DND-41 (cell line): Measurements from ENCODE around the gene CLCN6.

Experiments used
- EZH2 ChIP-seq: IDR thresholded peaks from 3 replicates; pipeline ENCODE4 v1.6.1; 2012; ENCODE audit warnings: borderline replicate concordance, low read depth, mild to moderate bottlenecking, moderate library complexity, low read length, inconsistent platforms; ENCODE audit not compliant: severe bottlenecking
- TF ChIP-seq, protein P1 (sequence below): IDR thresholded peaks from 2 replicates; pipeline ENCODE4 v1.5.1; 2012; ENCODE audit warnings: borderline replicate concordance, low read length, moderate library complexity, mild to moderate bottlenecking; ENCODE audit not compliant: poor library complexity, severe bottlenecking; ENCODE audit errors: extremely low read depth

- TF ChIP-seq, protein P1, sequence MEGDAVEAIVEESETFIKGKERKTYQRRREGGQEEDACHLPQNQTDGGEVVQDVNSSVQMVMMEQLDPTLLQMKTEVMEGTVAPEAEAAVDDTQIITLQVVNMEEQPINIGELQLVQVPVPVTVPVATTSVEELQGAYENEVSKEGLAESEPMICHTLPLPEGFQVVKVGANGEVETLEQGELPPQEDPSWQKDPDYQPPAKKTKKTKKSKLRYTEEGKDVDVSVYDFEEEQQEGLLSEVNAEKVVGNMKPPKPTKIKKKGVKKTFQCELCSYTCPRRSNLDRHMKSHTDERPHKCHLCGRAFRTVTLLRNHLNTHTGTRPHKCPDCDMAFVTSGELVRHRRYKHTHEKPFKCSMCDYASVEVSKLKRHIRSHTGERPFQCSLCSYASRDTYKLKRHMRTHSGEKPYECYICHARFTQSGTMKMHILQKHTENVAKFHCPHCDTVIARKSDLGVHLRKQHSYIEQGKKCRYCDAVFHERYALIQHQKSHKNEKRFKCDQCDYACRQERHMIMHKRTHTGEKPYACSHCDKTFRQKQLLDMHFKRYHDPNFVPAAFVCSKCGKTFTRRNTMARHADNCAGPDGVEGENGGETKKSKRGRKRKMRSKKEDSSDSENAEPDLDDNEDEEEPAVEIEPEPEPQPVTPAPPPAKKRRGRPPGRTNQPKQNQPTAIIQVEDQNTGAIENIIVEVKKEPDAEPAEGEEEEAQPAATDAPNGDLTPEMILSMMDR = no peak
- TF ChIP-seq EZH2 = no peak
Measured at GRCh38 chr1:11777658-11778322, 28.2 kb upstream of the CLCN6 start.
